D721Med (cell line): ENCODE measurements around the gene ZNF341.

Experiments used
- DNase-seq: peaks from one replicate; pipeline ENCODE4 v3.0.0; 2011; ENCODE audit warnings: low spot score; ENCODE audit not compliant: insufficient read length
- FAIRE-seq: peaks from 2 replicates; lab custom pipeline; 2011; peaks lifted over from hg19 to GRCh38; lab: Jason Lieb, UNC
- CTCF ChIP-seq: IDR thresholded peaks from 2 replicates; pipeline ENCODE4 v1.5.1; 2012; ENCODE audit warnings: mild to moderate bottlenecking, control low read depth; ENCODE audit not compliant: insufficient read depth; ENCODE audit errors: missing control alignments

Gene ZNF341

GRCh38 chr20:33687993-33688937 lies 43.5 kb upstream of the ZNF341 start:
- no peak for FAIRE-seq
- TF ChIP-seq CTCF = no peak
- no peak for DNase-seq

GRCh38 chr20:33688938-33689424 lies 42.8 kb upstream of the ZNF341 start:
- FAIRE-seq (no peak), DNase-seq (no peak)
- TF ChIP-seq CTCF = no peak

GRCh38 chr20:33689493-33689892 lies 42.3 kb upstream of the ZNF341 start:
- no peak for TF ChIP-seq CTCF
- FAIRE-seq (no peak), DNase-seq (no peak)

- TF ChIP-seq CTCF = no peak
- FAIRE-seq (no peak), DNase-seq (no peak)
These were observed 41.8 kb upstream of the ZNF341 start for GRCh38 chr20:33689973-33690372.

GRCh38 chr20:33693289-33693688 lies 38.5 kb upstream of the ZNF341 start:
- DNase-seq = no peak
- FAIRE-seq = no peak
- TF ChIP-seq CTCF = no peak

GRCh38 chr20:33693741-33694638 lies 37.8 kb upstream of the ZNF341 start:
- DNase-seq (no peak), FAIRE-seq (no peak)
- no peak for TF ChIP-seq CTCF
